Measurements from ENCODE around the gene TCP11. TPM values are rescaled to one million over a fixed set of nuclear protein-coding genes. Genes with fewer than 3 reads are reported as not detected.

Gene TCP11
- total and polyA plus RNA-seq, 2 of the 13 experiments (the other 11 are each of a cell fraction or from before 2014, with no cell fraction given) = 0.04 TPM; not detected in 1

DNA sequence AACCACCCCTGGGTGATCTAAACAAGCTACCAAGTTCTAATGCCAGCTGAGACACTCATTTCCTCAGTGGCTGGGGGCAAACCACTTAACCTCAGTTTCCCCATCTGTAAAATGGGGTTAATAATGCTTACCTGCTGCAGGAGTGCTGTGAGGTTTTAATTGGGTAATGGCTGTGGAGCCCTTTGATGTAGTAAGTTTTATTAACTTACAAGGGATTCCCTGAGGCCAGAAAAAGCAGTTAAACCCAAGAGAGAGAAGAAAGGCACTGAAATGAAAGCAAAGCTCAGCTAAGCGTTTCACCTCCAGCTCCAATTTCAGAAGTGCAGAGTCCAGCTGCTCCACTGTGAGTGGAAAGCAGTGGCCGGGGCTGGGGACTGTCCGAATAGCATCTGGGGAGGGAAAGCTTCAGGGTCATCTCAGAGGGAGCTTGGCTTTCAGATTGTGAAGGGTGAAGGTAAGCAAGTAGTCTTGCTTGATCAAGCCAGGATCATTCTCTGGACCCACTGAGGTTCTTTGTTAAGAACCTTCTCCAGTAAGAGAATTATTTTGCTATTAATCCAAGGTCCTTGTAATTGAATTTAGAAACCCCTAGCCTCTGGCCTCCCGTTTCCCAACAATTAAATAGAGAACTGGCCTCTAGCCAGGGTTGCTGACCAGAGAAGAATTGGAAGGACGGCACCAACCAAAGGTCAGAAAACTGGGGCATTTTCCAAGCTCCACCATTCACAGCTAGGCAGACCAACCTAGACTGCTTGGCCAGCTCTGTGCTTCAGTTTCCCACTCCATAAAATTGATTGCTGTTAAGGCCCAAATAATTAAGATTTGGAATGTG, 20.9 kb upstream of the TCP11 start (continued):
- TF ChIP-seq, protein P1, sequence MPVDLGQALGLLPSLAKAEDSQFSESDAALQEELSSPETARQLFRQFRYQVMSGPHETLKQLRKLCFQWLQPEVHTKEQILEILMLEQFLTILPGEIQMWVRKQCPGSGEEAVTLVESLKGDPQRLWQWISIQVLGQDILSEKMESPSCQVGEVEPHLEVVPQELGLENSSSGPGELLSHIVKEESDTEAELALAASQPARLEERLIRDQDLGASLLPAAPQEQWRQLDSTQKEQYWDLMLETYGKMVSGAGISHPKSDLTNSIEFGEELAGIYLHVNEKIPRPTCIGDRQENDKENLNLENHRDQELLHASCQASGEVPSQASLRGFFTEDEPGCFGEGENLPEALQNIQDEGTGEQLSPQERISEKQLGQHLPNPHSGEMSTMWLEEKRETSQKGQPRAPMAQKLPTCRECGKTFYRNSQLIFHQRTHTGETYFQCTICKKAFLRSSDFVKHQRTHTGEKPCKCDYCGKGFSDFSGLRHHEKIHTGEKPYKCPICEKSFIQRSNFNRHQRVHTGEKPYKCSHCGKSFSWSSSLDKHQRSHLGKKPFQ (CRISPR knock-in tag; IDR thresholded peaks at IDR 0.05; ENCODE audit: insufficient replicate concordance) = no peak
- TF ChIP-seq SETDB1 (CRISPR knock-in tag; IDR thresholded peaks at IDR 0.05; ENCODE audit: borderline replicate concordance) (no peak), SALL1 (CRISPR knock-in tag; IDR thresholded peaks at IDR 0.05) (peak; percentile 25; the same call in 1 of the 2 replicates), PHF21A (CRISPR knock-in tag; IDR thresholded peaks at IDR 0.05) (peak; percentile 30), ZNF878 (CRISPR knock-in tag; IDR thresholded peaks at IDR 0.05) (no peak), ZNF567 (CRISPR knock-in tag; IDR thresholded peaks at IDR 0.05; ENCODE audit: borderline replicate concordance) (0 out of 2 replicates have a peak, but pooled peaks have one; percentile 23), ZNF556 (CRISPR knock-in tag; IDR thresholded peaks at IDR 0.05; ENCODE audit: borderline replicate concordance) (peak; percentile 62; the same call in 1 of the 2 replicates), YEATS4 (CRISPR knock-in tag; IDR thresholded peaks at IDR 0.05; ENCODE audit: borderline replicate concordance) (no peak), ZNF629 (CRISPR knock-in tag; conservative IDR thresholded peaks at IDR 0.05) (peak; percentile 98), PHB2 (IDR thresholded peaks at IDR 0.05; ENCODE audit: partially characterized antibody) (no peak), BRCA1 (CRISPR knock-in tag; IDR thresholded peaks at IDR 0.05) (no peak)
- TF ChIP-seq, protein P2, sequence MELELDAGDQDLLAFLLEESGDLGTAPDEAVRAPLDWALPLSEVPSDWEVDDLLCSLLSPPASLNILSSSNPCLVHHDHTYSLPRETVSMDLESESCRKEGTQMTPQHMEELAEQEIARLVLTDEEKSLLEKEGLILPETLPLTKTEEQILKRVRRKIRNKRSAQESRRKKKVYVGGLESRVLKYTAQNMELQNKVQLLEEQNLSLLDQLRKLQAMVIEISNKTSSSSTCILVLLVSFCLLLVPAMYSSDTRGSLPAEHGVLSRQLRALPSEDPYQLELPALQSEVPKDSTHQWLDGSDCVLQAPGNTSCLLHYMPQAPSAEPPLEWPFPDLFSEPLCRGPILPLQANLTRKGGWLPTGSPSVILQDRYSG (CRISPR knock-in tag; IDR thresholded peaks at IDR 0.05) = no peak
- TF ChIP-seq, protein P3, sequence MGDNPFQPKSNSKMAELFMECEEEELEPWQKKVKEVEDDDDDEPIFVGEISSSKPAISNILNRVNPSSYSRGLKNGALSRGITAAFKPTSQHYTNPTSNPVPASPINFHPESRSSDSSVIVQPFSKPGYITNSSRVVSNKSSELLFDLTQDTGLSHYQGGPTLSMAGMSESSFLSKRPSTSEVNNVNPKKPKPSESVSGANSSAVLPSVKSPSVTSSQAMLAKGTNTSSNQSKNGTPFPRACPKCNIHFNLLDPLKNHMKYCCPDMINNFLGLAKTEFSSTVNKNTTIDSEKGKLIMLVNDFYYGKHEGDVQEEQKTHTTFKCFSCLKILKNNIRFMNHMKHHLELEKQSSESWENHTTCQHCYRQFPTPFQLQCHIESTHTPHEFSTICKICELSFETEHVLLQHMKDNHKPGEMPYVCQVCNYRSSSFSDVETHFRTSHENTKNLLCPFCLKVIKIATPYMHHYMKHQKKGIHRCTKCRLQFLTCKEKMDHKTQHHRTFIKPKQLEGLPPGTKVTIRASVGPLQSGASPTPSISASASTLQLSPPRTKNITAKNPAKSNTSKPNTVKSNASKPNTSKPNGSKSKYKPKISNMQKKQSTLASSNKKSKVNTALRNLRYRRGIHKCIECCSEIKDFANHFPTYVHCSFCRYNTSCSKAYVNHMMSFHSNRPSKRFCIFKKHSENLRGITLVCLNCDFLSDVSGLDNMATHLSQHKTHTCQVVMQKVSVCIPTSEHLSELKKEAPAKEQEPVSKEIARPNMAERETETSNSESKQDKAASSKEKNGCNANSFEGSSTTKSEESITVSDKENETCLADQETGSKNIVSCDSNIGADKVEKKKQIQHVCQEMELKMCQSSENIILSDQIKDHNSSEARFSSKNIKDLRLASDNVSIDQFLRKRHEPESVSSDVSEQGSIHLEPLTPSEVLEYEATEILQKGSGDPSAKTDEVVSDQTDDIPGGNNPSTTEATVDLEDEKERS (CRISPR knock-in tag; IDR thresholded peaks at IDR 0.05) = peak; percentile 48; the same call in 1 of the 2 replicates
- TF ChIP-seq, protein P4, sequence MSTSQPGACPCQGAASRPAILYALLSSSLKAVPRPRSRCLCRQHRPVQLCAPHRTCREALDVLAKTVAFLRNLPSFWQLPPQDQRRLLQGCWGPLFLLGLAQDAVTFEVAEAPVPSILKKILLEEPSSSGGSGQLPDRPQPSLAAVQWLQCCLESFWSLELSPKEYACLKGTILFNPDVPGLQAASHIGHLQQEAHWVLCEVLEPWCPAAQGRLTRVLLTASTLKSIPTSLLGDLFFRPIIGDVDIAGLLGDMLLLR (CRISPR knock-in tag; IDR thresholded peaks at IDR 0.05) = no peak
- TF ChIP-seq, protein P5, sequence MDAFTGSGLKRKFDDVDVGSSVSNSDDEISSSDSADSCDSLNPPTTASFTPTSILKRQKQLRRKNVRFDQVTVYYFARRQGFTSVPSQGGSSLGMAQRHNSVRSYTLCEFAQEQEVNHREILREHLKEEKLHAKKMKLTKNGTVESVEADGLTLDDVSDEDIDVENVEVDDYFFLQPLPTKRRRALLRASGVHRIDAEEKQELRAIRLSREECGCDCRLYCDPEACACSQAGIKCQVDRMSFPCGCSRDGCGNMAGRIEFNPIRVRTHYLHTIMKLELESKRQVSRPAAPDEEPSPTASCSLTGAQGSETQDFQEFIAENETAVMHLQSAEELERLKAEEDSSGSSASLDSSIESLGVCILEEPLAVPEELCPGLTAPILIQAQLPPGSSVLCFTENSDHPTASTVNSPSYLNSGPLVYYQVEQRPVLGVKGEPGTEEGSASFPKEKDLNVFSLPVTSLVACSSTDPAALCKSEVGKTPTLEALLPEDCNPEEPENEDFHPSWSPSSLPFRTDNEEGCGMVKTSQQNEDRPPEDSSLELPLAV (CRISPR knock-in tag; conservative IDR thresholded peaks at IDR 0.05; ENCODE audit: low read depth) = no peak
- TF ChIP-seq, protein P6, sequence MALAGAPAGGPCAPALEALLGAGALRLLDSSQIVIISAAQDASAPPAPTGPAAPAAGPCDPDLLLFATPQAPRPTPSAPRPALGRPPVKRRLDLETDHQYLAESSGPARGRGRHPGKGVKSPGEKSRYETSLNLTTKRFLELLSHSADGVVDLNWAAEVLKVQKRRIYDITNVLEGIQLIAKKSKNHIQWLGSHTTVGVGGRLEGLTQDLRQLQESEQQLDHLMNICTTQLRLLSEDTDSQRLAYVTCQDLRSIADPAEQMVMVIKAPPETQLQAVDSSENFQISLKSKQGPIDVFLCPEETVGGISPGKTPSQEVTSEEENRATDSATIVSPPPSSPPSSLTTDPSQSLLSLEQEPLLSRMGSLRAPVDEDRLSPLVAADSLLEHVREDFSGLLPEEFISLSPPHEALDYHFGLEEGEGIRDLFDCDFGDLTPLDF (CRISPR knock-in tag; IDR thresholded peaks at IDR 0.05) = no peak
- TF ChIP-seq, protein P7, sequence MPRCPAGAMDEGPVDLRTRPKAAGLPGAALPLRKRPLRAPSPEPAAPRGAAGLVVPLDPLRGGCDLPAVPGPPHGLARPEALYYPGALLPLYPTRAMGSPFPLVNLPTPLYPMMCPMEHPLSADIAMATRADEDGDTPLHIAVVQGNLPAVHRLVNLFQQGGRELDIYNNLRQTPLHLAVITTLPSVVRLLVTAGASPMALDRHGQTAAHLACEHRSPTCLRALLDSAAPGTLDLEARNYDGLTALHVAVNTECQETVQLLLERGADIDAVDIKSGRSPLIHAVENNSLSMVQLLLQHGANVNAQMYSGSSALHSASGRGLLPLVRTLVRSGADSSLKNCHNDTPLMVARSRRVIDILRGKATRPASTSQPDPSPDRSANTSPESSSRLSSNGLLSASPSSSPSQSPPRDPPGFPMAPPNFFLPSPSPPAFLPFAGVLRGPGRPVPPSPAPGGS (CRISPR knock-in tag; IDR thresholded peaks at IDR 0.05) = peak; percentile 26; the same call in 1 of the 2 replicates

Measured in HepG2 (cell line).